ENCODE measurements around the gene PNCK.

Gene PNCK

GRCh38 chrX:153707406-153707805 is 33.8 kb upstream of the PNCK start:
- TF ChIP-seq NFIC (IDR thresholded peaks at IDR 0.05) (no peak), TEAD4 (IDR thresholded peaks at IDR 0.05) (no peak), TCF12 (IDR thresholded peaks at IDR 0.05; ENCODE audit: low read depth) (no peak), RAD21 (IDR thresholded peaks at IDR 0.05; ENCODE audit: low read depth) (no peak), TAF1 (IDR thresholded peaks at IDR 0.05; ENCODE audit: low read depth) (no peak), CREB1 (IDR thresholded peaks at IDR 0.05; ENCODE audit: low read depth) (no peak), CEBPB (IDR thresholded peaks at IDR 0.05) (no peak), USF1 (IDR thresholded peaks at IDR 0.05) (no peak), EP300 (IDR thresholded peaks at IDR 0.05; ENCODE audit: borderline replicate concordance) (no peak), REST (IDR thresholded peaks at IDR 0.05; ENCODE audit: low read depth) (no peak), EGR1 (IDR thresholded peaks at IDR 0.05) (no peak), MAX (IDR thresholded peaks at IDR 0.05) (no peak), ZBTB7A (IDR thresholded peaks at IDR 0.05; ENCODE audit: low read depth) (no peak), YY1 (IDR thresholded peaks at IDR 0.05; ENCODE audit: low read depth) (no peak), FOXM1 (IDR thresholded peaks at IDR 0.05; ENCODE audit: borderline replicate concordance, low read depth) (no peak)

GRCh38 chrX:153706799-153707198 is 33.2 kb upstream of the PNCK start:
- TF ChIP-seq TEAD4 (IDR thresholded peaks at IDR 0.05) (no peak), YY1 (IDR thresholded peaks at IDR 0.05; ENCODE audit: low read depth) (no peak), ZBTB7A (IDR thresholded peaks at IDR 0.05; ENCODE audit: low read depth) (no peak), RAD21 (IDR thresholded peaks at IDR 0.05; ENCODE audit: low read depth) (no peak), TCF12 (IDR thresholded peaks at IDR 0.05; ENCODE audit: low read depth) (no peak), EGR1 (IDR thresholded peaks at IDR 0.05) (no peak), EP300 (IDR thresholded peaks at IDR 0.05; ENCODE audit: borderline replicate concordance) (no peak), USF1 (IDR thresholded peaks at IDR 0.05) (no peak), MAX (IDR thresholded peaks at IDR 0.05) (no peak), FOXM1 (IDR thresholded peaks at IDR 0.05; ENCODE audit: borderline replicate concordance, low read depth) (no peak), CREB1 (IDR thresholded peaks at IDR 0.05; ENCODE audit: low read depth) (no peak), NFIC (IDR thresholded peaks at IDR 0.05) (no peak), REST (IDR thresholded peaks at IDR 0.05; ENCODE audit: low read depth) (no peak), TAF1 (IDR thresholded peaks at IDR 0.05; ENCODE audit: low read depth) (no peak), CEBPB (IDR thresholded peaks at IDR 0.05) (no peak)

GRCh38 chrX:153704021-153704526 is 30.5 kb upstream of the PNCK start:
- no peak for TF ChIP-seq EP300 (IDR thresholded peaks at IDR 0.05; ENCODE audit: borderline replicate concordance)
- TF ChIP-seq REST (IDR thresholded peaks at IDR 0.05; ENCODE audit: low read depth): no peak
- TF ChIP-seq CEBPB (IDR thresholded peaks at IDR 0.05): no peak
- no peak for TF ChIP-seq USF1 (IDR thresholded peaks at IDR 0.05)
- no peak for TF ChIP-seq TAF1 (IDR thresholded peaks at IDR 0.05; ENCODE audit: low read depth)
- TF ChIP-seq FOXM1 (IDR thresholded peaks at IDR 0.05; ENCODE audit: borderline replicate concordance, low read depth): no peak
- TF ChIP-seq CREB1 (IDR thresholded peaks at IDR 0.05; ENCODE audit: low read depth): no peak

GRCh38 chrX:153703036-153703370 is 29.4 kb upstream of the PNCK start:
- no peak for TF ChIP-seq CREB1 (IDR thresholded peaks at IDR 0.05; ENCODE audit: low read depth)
- TF ChIP-seq YY1 (IDR thresholded peaks at IDR 0.05; ENCODE audit: low read depth): no peak
- TF ChIP-seq FOXM1 (IDR thresholded peaks at IDR 0.05; ENCODE audit: borderline replicate concordance, low read depth): no peak
- no peak for TF ChIP-seq USF1 (IDR thresholded peaks at IDR 0.05)
- TF ChIP-seq RAD21 (IDR thresholded peaks at IDR 0.05; ENCODE audit: low read depth): no peak
